ENCODE data around the gene NAIP. TPM values are rescaled to one million over a fixed set of nuclear protein-coding genes. Genes with fewer than 3 reads are reported as not detected.
A peak's percentile ranks its signal among the peaks of the same experiment; 100 is the strongest.
"Not testable (repeated sequence)": the region's sequence is repeated elsewhere in the genome, so short reads cannot be mapped to it uniquely, and the experiment has no call there.

The NAIP gene, protein sequence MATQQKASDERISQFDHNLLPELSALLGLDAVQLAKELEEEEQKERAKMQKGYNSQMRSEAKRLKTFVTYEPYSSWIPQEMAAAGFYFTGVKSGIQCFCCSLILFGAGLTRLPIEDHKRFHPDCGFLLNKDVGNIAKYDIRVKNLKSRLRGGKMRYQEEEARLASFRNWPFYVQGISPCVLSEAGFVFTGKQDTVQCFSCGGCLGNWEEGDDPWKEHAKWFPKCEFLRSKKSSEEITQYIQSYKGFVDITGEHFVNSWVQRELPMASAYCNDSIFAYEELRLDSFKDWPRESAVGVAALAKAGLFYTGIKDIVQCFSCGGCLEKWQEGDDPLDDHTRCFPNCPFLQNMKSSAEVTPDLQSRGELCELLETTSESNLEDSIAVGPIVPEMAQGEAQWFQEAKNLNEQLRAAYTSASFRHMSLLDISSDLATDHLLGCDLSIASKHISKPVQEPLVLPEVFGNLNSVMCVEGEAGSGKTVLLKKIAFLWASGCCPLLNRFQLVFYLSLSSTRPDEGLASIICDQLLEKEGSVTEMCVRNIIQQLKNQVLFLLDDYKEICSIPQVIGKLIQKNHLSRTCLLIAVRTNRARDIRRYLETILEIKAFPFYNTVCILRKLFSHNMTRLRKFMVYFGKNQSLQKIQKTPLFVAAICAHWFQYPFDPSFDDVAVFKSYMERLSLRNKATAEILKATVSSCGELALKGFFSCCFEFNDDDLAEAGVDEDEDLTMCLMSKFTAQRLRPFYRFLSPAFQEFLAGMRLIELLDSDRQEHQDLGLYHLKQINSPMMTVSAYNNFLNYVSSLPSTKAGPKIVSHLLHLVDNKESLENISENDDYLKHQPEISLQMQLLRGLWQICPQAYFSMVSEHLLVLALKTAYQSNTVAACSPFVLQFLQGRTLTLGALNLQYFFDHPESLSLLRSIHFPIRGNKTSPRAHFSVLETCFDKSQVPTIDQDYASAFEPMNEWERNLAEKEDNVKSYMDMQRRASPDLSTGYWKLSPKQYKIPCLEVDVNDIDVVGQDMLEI (N-terminal part only)
- total RNA-seq: 5.5 TPM

DNA sequence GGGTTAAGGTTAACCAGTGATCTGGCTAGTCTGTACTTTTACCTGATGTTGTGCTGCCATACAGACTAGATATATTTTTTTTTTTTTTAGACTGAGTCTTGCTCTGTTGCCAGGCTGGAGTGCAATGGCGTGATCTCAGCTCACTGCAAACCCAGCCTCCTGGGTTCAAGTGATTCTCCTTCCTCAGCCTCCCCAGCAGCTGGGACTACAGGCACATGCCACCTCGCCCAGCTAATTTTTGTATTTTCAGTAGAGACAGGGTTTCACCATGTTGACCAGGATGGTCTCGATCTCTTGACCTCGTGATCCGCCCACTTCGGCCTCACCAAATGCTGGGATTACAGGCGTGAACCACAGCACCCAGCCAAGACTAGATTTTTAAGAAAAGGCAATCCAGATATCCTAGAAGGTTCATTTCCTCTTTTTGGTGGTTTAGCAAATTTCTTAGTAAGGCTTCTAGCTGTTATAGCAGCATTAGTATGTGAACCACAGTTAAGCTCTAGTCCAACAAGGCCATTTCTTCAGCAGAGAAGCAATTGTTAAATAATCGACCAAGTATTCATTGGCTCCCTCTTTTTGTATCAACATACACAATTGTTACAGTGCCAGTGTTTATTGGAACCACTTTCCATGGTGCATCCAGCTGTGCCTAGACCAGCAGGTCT, at the start of gene NAIP:
TSS of gene NAIP (minus strand) at position 51 of the 665 bp plus-strand sequence. CDS start 12,424 bp downstream, outside the sequence.
- not testable (repeated sequence) for ATAC-seq; DNase-seq (ENCODE audit: low spot score)

DNA sequence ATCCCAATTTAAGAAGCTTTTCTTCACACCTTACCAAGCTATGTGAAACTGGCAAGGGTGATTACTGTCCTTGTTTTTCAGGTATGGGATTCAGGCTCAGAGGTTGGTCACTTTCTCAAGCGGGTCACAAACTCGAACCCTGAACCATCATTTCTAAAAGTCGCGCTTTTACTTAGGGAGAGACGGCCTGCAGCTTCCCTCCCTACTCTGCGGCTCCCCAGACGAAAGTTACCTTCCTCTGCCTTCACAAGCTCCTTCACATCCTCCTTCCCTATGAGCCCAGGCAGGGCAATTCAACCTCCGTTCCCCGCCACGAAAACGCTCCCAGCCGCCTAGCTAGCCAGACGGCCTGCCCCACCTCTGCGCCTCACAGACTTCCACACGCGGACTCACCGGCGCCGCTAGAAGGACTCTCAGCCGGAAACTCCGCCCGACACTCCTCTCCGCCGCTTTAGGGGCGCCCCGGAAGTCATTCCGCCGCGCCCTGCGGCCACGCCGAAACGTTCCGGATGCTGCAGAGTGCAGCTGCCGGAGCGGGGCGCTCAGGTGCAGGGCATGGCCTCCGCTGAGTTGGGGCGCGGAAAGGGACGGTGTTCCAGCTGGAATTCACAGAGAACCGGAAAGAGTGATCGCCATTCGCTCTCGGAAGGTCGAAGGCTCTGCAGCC, 42.3 kb upstream of the NAIP start, which contains the start of gene GTF2H2:
TSS of gene GTF2H2 (minus strand) at position 415 of the 667 bp plus-strand sequence. CDS start 4,913 bp downstream, outside the sequence.
- peak; percentile 98 for ATAC-seq
- DNase-seq (ENCODE audit: low spot score): not testable (repeated sequence)

DNA sequence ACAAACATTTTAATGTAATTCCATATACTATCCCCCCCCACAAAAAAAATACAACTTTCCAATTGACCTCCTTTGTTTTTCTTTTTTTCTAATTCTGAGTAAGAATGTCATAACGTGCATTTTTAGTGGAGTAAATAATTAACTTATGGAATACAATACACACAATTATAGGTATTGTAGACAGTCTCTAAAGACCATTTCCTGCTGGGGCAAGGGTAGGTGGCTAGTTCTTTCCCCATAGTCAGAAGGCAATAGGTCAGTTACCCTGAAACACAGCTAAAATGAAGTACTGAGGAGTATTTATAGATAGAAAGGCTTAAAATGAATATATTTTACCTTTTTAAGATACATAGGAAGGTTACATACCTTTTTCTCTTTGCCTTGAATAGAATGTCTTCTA, 36.2 kb upstream of the NAIP start:
- DNase-seq (ENCODE audit: low spot score); ATAC-seq: not testable (repeated sequence)

DNA sequence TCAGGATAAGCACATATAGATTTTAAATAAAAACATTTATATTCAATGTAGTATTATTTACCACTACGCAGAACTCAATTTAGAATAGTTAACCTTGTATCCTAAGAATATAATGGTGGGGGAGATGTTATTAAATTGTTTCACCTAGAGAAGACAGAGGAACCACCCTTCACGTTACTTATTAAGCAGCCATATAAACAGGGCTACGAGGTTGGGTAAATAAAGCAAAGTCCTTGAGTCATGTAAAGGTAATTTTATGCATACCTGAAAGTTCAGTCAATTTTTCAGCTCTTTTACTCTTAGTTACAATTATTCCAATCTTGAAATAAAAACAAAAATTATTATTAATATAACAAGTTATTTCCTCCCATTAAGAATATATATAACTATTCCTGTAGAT, 34.3 kb upstream of the NAIP start:
- ATAC-seq; DNase-seq (ENCODE audit: low spot score): not testable (repeated sequence)

DNA sequence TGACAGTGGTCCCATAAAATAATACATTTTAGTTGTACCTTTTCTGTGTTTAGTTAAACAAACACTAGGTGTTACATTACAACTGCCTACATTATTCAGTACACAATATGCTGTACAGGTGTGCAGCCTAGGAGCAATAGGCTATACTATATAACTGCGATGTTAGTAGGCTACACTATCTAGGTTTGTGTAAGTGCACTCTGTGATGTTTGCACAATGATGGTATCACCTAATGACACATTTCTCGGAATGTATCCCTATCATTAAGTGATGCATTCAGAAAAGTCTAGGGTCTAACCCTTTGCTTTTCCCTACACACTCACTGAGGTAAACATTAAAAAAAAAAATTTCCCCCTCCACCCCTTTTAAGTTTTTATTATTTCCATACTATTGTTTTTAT, 19.7 kb upstream of the NAIP start:
- not testable (repeated sequence) for DNase-seq (ENCODE audit: low spot score); ATAC-seq

DNA sequence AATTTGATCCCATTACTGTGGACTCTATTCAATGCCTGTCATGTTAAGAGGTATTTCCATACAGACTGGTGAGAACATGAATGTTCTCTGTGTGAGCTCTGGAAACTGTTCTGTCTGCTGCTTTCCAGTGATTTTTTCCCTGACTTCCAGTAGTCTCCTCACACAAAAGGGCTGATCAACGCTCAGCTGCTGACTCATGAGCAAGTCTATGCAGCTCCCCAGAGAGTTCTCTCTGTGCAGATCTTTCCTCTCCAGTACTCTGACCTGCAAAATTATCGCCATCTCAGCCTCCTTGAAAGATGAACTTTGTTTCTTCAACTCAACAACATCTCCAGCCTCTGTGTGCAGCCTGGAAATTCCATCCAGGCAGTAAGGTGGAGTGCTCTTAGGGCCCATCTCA, 19.0 kb upstream of the NAIP start:
- ATAC-seq: not testable (repeated sequence)

DNA sequence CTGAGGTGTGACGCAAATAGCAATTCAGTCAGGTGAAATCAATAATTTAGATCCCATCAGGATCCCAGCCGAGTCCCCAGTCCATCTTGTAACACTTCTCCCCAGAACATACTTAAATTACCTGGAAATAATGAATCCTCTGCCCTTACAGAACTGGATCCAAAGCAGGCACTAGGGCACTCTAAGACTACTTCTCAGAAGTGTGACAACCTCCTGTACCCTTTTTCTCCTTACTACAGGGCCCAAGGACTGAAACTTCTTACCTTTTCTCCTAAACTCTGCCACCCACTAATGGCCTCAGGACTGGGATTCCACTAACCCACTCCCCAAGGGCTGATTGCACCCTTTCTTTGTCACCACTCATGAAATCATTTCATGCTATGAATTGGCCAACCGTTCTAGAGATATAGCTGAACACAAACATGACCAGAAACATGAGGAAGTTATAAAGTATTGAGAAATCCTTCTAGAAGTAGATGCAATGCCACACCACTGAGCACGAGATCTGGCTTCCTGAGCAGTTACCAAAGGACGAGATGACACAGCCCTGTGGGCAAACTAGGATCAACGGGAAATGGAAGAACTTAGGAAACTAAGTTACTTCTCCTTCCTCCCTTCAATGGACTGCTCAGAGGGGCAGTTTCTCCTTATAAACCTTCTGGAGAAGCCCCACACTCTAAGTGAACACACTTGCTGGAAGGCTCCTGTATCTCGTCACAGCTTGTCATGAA, 6.1 kb upstream of the NAIP start:
- ATAC-seq: peak; percentile 25
- DNase-seq (ENCODE audit: low spot score): not testable (repeated sequence)

More for the DNA sequence above, 19.0 kb upstream of the NAIP start:
- DNase-seq (ENCODE audit: low spot score): not testable (repeated sequence)

DNA sequence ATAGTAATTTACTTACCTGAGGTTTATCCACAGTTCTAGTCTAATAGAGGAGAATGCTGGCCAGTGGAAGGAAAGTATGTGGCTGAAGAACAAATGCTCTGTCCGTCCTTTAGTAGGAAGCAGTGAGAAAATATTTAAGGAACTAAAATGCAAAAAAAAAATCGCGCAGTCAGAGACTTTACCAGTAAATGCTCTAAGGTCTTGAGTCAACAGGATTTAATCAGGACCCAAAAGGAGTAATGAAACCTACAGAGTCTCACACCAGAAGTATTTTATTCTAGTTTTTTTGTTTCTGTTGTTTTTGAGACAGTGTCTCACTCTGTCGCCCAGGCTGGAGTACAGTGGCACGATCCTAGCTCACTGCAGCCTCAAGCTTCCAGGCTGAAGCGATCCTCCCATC, 4.5 kb downstream of the NAIP start:
- not testable (repeated sequence) for DNase-seq (ENCODE audit: low spot score); ATAC-seq

DNA sequence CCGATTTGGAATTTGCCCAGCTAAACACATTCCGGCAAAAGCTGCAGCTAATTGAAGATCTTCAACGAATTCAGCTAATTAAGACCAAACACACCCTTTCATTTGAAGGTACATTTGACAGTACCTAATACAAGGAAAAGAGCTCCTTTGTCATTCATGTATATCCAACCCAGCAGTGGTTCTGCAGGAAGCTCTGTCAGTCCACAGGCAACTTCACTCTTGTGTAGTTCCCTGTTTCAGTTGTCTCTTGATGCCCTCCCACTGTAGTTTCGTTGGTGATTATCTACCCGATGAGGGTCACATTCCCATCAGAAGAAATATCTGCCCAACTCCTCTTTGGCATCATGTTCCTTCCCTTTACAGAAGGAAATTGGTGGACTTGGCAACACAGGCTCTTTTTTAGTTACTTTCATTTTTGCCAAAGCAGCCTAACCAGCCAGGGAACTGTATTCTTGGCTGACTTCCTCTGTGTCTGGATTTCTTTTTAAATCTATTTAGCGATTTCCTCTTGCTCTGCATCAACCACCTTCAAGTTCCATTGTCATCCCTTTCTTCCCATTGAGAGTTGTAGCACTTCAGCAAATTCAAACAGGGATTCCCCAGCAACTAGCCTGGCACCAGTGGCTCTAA, 6.6 kb downstream of the NAIP start:
- ATAC-seq: peak; percentile 52

DNA sequence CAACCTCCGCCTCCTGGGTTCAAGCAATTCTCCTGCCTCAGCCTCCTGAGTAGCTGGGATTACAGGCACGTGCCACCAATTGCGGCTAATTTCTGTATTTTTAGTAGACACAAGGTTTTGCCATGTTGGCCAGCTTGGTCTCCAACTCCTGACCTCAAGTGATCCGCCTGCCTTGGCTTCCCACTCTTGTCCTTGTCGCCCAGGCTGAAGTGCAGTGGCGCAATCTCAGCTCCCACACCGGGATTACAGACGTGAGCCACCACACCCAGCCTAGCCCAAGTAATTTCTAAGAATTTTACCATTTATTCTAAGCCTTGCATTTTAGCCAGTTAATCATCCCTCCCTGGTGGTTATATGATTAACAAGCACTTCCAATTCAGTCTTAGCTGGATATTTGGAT, 11.0 kb downstream of the NAIP start:
- ATAC-seq: no peak
- DNase-seq (ENCODE audit: low spot score): no peak

More for the DNA sequence above, 6.6 kb downstream of the NAIP start:
- not testable (repeated sequence) for DNase-seq (ENCODE audit: low spot score)

DNA sequence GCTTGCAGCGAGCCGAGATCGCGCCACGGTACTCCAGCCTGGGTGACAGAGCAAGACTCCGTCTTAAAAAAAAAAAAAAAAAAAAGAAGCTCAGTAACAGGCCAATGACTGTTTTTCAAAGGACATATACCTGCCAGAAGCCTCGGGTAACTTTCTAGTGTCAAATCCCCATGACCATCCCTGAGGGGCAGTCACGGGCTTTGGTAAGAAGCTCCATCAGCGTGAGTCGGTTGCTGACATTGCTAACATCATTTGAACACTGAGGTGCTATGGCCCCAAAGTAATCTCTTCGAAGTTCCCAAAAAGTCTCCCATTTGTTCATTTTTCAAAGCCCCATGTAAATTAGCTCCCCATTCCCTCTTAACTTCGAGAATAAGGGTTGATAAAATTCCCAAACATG, 11.6 kb downstream of the NAIP start:
- no peak for ATAC-seq
- no peak for DNase-seq (ENCODE audit: low spot score)

DNA sequence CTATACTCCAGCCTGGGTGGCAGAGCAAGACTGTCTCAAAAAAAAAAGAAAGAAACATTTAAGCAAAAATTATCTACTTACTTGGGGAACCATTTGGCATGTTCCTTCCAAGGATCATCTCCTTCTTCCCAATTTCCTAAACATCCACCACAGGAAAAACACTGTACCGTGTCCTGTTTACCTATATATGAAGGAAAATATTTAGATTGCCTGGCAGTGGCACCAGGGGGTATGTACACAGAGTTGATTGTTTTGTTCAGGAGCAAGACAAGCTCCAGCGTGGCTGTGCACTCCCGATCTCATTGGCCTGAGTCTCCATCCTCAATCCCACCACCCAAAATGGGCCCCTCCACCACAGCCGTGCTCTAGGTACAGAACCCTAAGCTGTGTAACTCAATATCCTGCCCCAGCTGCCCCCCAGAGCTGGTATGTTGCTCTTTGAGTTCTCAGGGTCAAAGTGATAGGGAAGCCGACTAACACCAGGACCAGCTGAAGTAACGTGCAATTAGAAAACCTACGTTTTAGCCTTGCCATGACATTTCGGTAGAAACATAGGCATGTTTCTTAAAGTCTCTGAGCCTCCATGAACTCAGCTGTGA, 13.8 kb downstream of the NAIP start:
- no peak for DNase-seq (ENCODE audit: low spot score)
- no peak for ATAC-seq

DNA sequence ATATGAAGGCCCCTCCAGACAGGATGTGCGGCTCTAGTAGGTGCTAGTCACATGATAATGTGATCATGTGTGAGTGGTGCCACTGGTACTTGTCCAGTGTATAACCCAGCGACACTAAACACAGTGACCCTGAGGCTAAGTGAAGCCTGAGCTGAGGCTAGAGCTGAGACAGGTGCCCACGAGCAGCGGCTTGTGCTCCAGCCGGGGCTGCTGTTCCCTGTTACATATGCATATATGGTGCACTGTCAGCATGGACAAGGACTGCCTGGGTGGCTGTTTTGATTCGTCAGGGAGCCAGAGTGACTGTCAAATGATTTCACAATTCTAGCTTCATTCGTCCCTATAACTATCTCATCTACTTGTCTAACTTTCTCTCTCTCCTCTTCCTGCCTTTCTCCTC, 18.2 kb downstream of the NAIP start:
- not testable (repeated sequence) for DNase-seq (ENCODE audit: low spot score); ATAC-seq

DNA sequence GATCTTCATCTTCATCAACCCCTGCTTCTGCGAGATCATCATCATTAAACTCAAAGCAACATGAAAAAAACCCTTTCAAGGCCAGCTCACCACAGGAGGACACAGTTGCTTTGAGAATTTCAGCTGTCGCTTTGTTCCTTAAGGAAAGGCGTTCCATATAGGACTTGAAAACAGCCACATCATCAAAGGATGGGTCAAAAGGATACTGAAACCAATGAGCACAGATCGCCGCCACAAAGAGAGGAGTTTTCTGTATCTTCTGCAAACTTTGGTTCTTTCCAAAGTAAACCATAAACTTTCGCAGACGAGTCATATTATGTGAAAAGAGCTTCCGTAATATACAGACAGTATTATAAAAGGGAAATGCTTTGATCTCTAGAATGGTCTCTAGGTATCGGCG, 40.3 kb downstream of the NAIP start:
- not testable (repeated sequence) for DNase-seq (ENCODE audit: low spot score); ATAC-seq

DNA sequence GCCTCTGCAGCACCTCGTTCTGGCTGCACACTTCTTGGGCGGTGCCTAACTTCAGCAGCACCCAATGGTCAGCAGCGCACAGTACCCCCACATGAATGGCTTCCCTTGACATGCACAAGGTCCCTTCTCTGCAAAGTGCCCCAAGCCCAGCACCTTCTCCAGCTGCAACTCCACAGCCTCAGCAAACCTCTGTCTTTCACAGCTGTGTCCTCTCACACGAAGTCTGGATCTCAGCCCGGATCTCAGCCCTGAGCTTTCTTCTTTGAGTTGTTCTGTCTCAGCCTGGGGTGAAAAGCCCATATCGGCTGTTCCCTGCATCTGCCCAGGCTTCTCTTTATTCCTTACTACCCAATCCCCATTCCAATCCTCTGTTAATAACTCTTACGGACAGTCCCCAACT, 57.9 kb downstream of the NAIP start:
- not testable (repeated sequence) for DNase-seq (ENCODE audit: low spot score); ATAC-seq

DNA sequence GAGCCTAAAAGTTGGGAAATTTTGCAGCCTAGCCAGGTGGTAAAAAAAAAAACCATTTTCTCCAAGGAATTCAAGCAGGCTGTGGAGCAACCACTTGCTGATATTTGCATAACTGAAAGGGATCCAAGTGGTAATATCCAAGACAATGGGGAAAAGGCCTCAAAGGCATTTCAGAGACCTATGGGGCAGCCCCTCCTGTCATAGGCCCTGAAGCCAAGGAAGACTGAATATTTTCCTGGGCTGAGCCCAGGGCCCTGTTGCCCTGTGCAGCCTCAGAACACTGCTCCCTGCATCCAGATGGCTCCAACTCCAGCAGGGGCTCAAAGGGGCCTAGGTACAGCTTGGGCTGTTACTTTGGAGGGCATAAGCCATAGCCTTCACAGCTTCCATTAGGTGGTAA, 60.6 kb downstream of the NAIP start:
- not testable (repeated sequence) for ATAC-seq; DNase-seq (ENCODE audit: low spot score)

DNA sequence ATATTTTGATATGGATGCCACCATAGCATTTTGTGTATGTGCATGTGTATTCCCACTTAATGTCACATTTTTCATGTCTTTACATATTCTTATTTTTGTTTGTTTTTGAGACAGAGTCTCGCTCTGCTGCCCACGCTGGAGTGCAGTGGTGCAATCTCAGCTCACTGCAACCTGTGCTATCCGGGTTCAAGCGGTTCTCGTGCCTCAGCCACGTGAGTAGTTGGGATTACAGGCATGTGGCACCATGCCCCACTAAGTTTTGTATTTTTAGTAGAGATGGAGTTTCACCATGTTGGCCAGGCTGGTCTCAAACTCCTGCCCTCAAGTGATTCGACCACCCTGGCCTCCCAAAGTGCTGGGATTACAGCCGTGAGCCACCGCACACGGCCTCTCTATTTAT, 72.1 kb downstream of the NAIP start:
- ATAC-seq; DNase-seq (ENCODE audit: low spot score): not testable (repeated sequence)

DNA sequence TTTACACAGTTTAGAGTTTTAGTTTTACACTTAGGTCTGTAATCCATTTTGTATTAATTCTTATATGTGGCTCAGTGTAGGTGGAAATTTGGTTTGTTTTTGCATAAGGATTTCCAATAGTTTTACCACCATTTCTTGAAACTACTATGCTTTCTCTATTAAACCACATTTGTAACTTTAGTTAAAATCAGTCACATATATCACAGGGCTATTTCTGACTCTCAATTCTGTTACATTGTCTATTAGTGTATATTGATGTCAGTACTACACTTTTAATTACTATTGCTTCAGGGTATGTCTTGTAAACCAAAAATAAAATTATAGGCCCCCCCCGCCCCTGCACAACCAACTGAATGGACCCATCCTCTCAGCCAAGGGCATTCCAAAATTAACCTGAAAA, 92.6 kb downstream of the NAIP start:
- not testable (repeated sequence) for ATAC-seq; DNase-seq (ENCODE audit: low spot score)
